ENCODE data around the gene ARHGAP6. TPM values are rescaled to one million over a fixed set of nuclear protein-coding genes. Genes with fewer than 3 reads are reported as not detected.

ARHGAP6 gene
- total and polyA plus RNA-seq, 9 of the 15 experiments (the other 6 are each of a cell fraction or from before 2014, with no cell fraction given), result 12.5 to 63.6 (median 41.8) TPM

DNA sequence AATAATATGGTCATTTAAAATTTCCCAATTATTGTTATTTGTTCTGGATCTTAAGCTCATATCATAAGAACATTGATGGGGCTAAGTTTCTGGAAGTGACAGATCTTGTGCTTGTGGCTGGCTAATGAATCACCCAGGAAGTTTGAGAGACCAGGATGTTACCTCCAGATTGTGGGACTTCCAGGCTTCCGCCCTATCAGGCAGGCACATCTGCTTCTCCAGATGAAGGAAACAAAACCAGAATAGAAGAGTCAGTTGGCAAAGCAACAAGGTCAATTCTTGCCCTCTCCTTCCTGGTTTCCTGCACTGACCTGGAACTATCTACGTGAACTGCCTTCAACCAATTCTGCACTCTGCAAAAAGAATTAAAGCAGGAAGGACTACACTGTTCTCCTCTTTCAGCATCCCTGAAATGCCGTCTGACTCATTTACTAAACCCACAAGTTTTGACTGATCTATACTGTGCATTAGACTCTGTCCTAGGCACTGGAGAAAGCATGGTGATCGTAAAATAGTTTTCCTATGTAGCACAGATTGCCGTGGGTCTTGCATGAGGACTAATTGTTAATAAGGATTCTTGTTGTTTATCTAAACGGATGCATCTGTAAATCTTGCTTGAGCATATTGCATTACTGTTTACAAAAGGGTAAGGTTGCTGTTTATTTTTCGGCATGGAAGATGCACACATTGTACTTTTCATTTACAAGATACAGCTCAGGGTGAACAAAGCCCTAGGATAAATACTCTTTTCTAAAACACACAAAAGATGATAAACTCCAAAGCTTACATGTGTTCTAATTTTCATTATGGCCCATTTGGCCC is 297.9 kb downstream of the ARHGAP6 start (continued):
- TF ChIP-seq RBFOX2 (IDR thresholded peaks at IDR 0.05; ENCODE audit: low read depth, low read length) (peak; percentile 69), ZFP1 (CRISPR knock-in tag; IDR thresholded peaks at IDR 0.05) (no peak), RFX1 (IDR thresholded peaks at IDR 0.05) (peak; percentile 68), SMARCC2 (IDR thresholded peaks at IDR 0.05; ENCODE audit: low read depth) (peak; percentile 88), ZNF584 (CRISPR knock-in tag; IDR thresholded peaks at IDR 0.05; ENCODE audit: low read depth) (peak; percentile 15), ATF7 (IDR thresholded peaks at IDR 0.05) (peak; percentile 58), FUS (optimal IDR thresholded peaks at IDR 0.05; ENCODE audit: low read depth, low read length) (no peak), KDM1A (IDR thresholded peaks at IDR 0.05) (peak; percentile 81 to 88; a peak in 3 of 4 replicates), GATA2 (CRISPR knock-in tag; IDR thresholded peaks at IDR 0.05) (peak; percentile 77), HDAC3 (IDR thresholded peaks at IDR 0.05; ENCODE audit: borderline replicate concordance, partially characterized antibody) (peak; percentile 85), MEIS2 (IDR thresholded peaks at IDR 0.05; ENCODE audit: partially characterized antibody) (peak; percentile 52)
- TF ChIP-seq, protein P1, sequence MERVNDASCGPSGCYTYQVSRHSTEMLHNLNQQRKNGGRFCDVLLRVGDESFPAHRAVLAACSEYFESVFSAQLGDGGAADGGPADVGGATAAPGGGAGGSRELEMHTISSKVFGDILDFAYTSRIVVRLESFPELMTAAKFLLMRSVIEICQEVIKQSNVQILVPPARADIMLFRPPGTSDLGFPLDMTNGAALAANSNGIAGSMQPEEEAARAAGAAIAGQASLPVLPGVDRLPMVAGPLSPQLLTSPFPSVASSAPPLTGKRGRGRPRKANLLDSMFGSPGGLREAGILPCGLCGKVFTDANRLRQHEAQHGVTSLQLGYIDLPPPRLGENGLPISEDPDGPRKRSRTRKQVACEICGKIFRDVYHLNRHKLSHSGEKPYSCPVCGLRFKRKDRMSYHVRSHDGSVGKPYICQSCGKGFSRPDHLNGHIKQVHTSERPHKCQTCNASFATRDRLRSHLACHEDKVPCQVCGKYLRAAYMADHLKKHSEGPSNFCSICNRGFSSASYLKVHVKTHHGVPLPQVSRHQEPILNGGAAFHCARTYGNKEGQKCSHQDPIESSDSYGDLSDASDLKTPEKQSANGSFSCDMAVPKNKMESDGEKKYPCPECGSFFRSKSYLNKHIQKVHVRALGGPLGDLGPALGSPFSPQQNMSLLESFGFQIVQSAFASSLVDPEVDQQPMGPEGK (CRISPR knock-in tag; IDR thresholded peaks at IDR 0.05; ENCODE audit: borderline replicate concordance), result no peak
- TF ChIP-seq, protein P2, sequence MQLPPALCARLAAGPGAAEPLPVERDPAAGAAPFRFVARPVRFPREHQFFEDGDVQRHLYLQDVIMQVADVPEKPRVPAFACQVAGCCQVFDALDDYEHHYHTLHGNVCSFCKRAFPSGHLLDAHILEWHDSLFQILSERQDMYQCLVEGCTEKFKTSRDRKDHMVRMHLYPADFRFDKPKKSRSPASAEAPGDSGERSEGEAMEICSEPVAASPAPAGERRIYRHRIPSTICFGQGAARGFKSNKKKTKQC (CRISPR knock-in tag; IDR thresholded peaks at IDR 0.05), result no peak
- TF ChIP-seq, protein P3, sequence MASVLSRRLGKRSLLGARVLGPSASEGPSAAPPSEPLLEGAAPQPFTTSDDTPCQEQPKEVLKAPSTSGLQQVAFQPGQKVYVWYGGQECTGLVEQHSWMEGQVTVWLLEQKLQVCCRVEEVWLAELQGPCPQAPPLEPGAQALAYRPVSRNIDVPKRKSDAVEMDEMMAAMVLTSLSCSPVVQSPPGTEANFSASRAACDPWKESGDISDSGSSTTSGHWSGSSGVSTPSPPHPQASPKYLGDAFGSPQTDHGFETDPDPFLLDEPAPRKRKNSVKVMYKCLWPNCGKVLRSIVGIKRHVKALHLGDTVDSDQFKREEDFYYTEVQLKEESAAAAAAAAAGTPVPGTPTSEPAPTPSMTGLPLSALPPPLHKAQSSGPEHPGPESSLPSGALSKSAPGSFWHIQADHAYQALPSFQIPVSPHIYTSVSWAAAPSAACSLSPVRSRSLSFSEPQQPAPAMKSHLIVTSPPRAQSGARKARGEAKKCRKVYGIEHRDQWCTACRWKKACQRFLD (CRISPR knock-in tag; IDR thresholded peaks at IDR 0.05), result peak; percentile 62; the same call in 1 of the 2 replicates
- TF ChIP-seq, protein P4, sequence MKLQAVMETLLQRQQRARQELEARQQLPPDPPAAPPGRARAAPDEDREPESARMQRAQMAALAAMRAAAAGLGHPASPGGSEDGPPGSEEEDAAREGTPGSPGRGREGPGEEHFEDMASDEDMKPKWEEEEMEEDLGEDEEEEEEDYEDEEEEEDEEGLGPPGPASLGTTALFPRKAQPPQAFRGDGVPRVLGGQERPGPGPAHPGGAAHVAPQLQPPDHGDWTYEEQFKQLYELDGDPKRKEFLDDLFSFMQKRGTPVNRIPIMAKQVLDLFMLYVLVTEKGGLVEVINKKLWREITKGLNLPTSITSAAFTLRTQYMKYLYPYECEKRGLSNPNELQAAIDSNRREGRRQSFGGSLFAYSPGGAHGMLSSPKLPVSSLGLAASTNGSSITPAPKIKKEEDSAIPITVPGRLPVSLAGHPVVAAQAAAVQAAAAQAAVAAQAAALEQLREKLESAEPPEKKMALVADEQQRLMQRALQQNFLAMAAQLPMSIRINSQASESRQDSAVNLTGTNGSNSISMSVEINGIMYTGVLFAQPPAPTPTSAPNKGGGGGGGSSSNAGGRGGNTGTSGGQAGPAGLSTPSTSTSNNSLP (IDR thresholded peaks at IDR 0.05; ENCODE audit: borderline replicate concordance, low read depth, low read length), result peak; percentile 63; the same call in 1 of the 2 replicates
- TF ChIP-seq, protein P5, sequence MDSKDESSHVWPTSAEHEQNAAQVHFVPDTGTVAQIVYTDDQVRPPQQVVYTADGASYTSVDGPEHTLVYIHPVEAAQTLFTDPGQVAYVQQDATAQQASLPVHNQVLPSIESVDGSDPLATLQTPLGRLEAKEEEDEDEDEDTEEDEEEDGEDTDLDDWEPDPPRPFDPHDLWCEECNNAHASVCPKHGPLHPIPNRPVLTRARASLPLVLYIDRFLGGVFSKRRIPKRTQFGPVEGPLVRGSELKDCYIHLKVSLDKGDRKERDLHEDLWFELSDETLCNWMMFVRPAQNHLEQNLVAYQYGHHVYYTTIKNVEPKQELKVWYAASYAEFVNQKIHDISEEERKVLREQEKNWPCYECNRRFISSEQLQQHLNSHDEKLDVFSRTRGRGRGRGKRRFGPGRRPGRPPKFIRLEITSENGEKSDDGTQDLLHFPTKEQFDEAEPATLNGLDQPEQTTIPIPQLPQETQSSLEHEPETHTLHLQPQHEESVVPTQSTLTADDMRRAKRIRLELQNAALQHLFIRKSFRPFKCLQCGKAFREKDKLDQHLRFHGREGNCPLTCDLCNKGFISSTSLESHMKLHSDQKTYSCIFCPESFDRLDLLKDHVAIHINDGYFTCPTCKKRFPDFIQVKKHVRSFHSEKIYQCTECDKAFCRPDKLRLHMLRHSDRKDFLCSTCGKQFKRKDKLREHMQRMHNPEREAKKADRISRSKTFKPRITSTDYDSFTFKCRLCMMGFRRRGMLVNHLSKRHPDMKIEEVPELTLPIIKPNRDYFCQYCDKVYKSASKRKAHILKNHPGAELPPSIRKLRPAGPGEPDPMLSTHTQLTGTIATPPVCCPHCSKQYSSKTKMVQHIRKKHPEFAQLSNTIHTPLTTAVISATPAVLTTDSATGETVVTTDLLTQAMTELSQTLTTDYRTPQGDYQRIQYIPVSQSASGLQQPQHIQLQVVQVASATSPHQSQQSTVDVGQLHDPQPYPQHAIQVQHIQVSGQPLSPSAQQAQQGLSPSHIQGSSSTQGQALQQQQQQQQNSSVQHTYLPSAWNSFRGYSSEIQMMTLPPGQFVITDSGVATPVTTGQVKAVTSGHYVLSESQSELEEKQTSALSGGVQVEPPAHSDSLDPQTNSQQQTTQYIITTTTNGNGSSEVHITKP (IDR thresholded peaks at IDR 0.05; ENCODE audit: partially characterized antibody), result no peak
